NOMO-1 treated with dmso at 0.1 percent for 144 hours (cell line): ENCODE measurements around the gene WBP1L.
"Not testable (repeated sequence)": the region's sequence is repeated elsewhere in the genome, so short reads cannot be mapped to it uniquely, and the experiment has no call there.

ENCODE experiments used
- DNase-seq: peaks from one replicate; lab custom pipeline; 2025; ENCODE audit not compliant: unreplicated experiment; lab: John Stamatoyannopoulos, UW

The WBP1L gene

GRCh38 chr10:102758240-102758932 is 14.6 kb downstream of the WBP1L start:
- DNase-seq, result no peak

DNA sequence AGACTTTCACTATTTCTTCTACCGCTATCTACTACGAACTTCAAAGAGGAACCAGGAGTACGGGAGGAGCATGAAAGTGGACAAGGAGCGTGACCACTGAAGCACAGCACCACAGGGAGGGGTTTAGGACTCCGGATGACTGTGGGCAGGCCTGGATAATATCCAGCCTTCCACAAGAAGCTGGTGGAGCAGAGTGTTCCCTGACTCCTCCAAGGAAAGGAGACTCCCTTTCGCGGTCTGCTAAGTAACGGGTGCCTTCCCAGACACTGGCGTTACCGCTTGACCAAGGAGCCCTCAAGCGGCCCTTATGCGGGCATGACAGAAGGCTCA is 15.2 kb downstream of the WBP1L start:
- DNase-seq, result not testable (repeated sequence)

GRCh38 chr10:102759497-102760210 is 15.9 kb downstream of the WBP1L start:
- no peak for DNase-seq

DNA sequence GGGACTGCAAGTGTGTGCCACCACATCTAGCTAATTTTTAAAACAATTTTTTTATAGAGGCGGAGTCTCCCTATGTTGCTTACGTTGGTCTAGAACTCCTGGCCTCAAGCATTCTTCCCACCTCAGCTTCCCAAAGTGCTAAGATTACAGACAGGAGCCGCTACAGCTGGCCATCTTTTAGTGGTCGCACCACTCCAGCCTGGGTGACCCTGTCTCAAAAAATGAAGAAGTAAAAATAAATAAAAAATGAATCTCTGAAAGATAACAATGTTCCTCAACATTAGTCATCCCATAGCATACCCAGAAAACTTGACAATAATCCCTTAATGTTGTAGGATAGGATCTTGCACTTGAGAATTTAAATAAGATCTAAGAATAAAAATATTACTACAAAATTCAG is 18.2 kb downstream of the WBP1L start:
- DNase-seq, result no peak

DNA sequence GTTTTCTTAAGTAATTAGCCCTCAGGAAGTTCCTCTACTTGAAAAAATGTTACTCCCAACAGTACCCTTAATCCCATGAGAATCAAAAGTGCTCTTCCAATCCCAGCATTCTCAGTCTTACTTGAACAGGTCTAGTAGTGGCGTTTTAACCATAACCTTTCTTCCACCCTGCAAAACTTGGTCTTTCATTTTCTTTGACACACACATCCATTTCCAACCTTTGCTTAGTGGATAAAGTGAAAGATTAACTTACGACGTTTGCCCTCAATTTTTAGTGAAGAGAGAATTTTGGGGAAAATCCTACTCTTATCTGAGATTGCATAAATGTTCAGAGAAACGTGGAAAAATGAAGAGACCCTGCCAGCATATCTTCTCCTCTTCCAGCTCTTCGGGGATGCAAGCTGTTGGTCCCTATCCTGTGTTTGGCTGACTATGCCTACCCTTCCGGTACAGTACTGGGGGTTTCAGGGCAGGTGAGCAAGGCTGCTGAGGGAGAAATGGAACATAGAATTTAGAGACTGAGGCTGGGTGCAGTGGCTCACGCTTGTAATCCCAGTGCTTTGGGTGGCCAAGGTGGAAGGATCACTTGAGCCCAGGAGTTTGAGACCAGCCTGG is 18.8 kb downstream of the WBP1L start:
- DNase-seq, result no peak

GRCh38 chr10:102763037-102763607 is 19.4 kb downstream of the WBP1L start:
- no peak for DNase-seq

- no peak for DNase-seq
Observed at GRCh38 chr10:102764470-102765161, 20.9 kb downstream of the WBP1L start.

- DNase-seq, result no peak
Observed at GRCh38 chr10:102765336-102765735, 21.6 kb downstream of the WBP1L start.

DNA sequence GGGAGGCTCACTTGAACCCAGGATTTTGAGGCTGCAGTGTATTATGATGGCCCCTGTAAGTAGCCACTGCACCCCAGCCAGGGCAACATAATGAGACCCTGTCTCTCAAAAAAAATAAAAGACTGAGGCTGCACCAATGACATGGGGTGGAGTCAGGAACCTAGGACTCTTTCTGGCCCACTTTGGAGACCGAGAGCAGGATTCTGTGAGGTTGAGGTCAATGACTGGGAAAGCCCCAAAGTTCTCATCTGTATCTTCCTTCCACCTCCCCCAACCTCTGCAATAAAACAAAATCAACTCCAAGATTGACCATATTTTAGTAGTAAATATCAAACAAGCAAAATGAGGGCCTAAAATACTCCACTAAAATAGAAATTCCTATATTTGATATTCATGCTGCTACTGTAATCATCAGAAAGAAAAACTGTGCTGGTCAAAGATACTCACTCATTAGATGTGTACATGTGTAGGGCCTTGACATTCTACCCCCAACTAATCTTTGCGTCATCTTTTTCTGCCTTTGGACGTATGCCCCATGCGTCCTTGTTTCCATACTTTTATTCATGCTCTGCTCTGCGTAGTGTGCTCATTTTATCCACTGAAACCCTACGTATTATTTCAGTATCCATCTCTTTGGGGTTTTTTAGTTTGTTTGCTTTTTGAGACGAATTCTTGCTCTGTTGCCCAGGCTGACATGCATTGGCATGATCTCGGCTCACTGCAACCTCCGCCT is 23.8 kb downstream of the WBP1L start:
- DNase-seq, result no peak

- no peak for DNase-seq
Observed at GRCh38 chr10:102769375-102770107, 25.8 kb downstream of the WBP1L start.

DNA sequence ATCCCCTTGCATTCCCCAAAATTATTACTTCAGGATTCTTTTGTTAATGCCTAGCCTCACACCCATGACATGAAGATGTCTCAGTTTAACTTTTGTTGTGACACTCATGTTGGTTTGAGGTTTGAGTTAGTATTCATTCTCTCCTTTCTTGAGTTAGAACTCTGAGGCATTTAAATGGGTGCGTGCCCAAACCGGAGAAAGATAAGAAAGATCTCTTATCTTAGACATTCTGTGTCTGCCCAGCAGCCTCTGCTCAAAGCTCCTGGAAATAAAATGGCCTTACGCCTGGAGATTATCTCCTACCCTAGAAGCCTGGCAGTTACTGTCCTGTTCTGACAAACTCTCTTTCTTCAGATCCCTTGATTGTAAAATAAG is 26.3 kb downstream of the WBP1L start:
- DNase-seq, result no peak

DNA sequence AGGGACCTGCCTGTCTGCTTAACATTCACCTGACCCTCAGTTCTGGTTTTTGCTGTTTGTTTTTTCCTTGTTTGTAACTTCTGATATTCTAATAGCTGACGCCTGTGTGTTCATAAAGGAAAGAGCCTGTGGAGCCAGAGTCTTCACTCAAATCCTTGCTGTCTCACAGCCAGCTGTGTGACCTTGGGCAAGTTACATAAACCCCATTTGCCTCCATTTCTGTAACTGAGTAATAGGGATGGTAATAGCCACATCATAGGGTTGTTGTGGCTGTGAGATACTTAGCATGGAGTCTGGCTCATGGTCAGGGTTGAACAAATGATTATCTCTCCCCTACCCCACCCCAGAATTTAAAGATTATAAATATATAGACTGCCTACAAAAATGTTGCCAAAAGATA is 27.0 kb downstream of the WBP1L start:
- no peak for DNase-seq

DNA sequence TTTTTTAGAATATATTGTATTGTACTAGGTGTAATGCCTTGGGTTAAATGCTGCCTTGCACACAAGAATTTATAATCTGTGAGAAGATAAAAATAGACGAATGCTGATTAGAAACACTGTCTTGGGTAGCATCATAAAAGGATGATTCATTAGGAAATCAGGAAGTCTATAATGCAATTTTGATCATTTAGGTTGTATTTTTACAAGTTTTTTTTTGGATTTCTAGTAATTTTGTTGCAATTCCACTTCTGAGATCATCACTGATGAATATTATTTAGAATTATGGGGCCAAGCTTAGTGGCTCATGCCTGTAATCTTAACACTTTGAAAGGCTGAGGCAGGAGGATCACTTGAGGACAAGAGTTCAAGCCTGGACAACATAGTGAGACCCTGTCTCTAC is 29.6 kb downstream of the WBP1L start:
- no peak for DNase-seq

DNA sequence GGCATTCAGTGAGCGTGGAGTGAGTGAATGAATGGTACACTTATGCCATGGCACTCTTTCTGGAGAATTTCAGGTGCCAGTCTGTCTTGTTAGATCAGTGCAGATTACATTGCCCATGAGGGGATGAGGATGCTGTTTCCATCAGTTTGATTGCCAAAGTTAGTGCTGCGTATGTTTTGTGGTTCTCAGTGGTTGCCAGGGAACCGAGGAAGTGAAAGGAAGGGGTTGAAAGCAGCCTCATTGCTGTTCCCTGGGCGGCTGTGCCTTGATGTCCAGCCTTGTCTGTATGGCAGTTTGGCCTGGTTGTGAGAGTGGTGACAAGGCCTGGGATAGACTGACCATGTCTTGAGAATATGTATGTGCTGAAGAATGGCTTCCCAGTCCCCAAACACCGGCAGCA is 30.2 kb downstream of the WBP1L start:
- no peak for DNase-seq

- no peak for DNase-seq
Observed at GRCh38 chr10:102775201-102775934, 31.6 kb downstream of the WBP1L start.

DNA sequence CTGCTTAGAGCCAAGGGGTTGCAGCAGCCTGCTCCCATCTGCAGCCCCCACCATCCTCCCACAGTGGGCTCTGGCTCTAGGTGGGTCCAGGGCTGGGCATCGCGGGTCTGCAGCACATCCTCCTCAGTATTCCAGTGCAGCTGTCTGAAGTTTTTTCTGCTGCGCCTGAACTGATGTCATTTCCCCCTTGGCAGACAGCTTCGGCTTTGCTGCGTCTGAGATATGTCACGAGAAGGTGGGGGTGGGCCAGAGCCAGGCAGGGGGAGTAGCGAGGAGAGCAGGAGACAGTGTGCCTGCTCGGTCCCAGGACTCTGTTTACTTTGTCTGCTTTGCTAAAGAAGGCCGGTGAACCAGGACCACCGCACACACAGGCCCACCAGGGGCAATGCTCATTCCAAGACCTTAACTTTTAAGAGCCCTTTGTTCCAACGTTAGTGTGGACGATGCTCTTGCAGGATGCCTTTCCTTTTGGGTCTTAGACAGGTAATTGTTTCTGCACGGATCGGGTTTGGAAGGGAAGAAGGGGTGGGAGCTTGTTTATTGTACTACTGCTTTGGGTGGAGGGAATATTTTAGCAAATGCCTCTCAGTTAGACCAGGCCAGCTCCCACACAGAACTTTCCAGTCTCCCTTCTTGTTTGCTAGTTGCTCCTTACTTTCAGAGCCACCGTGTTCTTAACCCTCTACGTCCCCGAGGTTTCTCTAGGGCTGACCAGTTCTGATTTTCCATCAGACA is 32.4 kb downstream of the WBP1L start:
- no peak for DNase-seq

DNA sequence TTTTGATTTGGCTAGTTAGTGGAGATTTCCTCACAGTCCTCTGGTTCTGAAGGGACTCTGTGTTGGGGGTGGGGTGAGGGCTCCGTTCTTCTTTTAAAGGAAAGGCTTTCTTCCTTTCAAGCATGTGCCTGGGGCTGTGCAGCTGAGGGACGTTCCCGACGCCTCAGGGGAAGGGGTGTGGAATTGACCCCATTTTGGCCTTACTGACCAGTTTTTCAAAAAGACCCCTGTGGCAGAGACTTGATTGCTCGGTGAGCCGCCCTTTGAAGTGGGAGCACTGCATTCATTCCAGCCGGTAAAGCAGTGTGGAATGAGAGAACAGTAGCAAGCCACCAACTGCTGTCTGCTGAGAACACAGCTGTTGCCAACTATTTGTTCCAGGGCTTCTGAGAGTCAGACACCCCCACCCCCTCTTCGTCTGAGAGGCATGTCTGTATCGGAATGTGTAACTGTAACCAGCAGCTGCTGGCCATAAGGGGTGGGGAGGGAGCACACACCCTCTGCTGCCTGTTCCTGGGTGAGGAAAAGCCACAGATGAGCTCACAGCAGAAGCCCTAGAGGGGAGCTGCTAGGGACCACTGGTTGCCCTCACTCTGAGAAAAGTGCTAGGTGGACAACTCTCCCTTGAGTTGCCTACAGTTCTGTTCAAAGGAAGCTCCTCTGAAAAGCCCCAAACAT is 33.2 kb downstream of the WBP1L start:
- no peak for DNase-seq

GRCh38 chr10:102777711-102778453 is 34.1 kb downstream of the WBP1L start:
- DNase-seq, result no peak
